ENCODE results near the gene SYTL3.
A peak's percentile ranks its signal among the peaks of the same experiment; 100 is the strongest.
"Not testable (repeated sequence)": the region's sequence is repeated elsewhere in the genome, so short reads cannot be mapped to it uniquely, and the experiment has no call there.

The SYTL3 gene

DNA sequence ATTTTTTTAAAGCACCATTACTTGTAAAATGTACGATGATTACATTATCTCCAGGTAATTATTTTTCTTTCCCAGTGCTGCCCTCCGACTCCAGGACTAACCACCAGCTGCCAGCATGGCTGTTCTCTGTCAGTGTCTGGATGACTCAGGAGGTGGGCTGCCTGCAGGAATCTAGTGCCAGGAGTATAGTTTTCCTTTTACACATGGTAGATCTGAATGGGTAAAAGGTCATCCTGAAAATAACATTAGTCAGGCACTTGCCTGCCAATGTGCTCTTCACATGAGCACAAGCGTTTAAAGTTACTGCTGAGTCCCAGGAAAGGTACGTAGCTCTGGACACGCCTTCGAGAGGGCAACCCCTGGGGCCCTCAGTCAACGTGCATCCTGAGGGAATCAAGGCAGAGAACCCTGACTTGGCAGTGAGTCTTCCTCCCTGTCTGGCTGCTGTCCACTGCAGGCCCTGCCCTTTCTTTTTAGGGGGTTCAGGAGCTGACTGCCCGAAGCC lies 7.7 kb upstream of the SYTL3 start:
- no peak for DNase-seq

DNA sequence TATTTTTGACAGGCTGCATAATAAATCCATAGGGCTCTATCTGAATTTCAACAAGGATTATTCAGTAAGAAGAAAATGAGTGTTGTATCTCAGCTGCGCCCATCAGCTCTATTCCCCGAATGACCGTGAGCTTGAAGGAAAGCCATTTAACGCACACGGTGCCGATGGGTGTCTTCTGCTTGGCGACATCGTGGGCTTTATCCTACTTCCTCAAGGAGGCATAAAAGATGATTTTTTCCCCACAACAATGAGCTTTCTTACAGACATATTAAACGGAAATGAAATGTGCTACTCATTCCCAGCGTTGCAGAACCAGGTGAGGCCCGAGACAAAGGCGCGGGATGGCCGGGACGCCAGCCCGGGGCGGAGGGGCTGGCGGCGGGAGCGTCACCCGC lies 6.0 kb upstream of the SYTL3 start:
- no peak for DNase-seq

DNA sequence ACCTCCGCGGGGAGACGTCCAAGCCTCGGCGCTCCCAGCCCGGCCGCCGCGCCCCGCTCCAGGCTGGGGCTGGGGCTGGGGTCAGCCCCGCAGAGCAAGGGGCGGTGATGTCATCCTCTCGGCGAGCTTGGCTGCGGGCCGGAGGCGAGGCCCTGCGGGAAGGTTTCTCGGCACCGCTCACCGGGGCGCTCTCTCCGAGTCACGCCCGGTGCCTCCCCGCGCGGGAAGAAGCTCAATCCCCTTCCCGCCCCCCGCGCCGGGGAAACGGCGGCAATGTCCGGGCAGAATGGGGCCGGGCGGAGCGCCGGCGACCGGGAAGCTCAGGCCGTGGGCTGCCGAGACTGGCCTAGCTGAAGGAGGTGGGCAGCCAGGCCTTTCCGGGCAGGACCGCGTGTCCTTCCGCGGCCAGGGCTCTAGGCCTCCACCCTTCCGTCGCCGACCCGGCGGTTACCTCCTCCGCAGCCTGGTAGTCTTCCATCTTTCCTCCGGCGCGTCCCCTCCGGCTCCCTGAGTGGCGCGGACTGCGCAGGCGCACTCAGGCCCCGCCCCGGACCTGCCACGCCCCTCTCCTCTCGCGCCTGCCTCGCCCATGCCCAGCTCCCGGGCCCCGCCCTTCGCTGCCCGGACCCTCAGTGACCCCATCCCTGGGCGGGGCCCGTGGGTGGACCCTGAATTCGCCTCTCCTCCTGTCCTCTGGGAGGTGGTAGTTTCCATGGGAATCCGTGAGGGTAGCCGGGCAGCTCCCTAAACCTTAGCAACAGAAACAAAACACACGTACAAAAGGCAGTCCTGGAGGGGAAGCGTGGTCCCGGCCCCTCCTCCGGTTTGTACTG lies 5.4 kb upstream of the SYTL3 start, which contains the start of gene DYNLT1:
TSS of gene DYNLT1 (minus strand) at position 513 of the 833 bp plus-strand sequence. CDS start at position 478, 35 bp downstream.
- peak; percentile 76 to 83 for DNase-seq

DNA sequence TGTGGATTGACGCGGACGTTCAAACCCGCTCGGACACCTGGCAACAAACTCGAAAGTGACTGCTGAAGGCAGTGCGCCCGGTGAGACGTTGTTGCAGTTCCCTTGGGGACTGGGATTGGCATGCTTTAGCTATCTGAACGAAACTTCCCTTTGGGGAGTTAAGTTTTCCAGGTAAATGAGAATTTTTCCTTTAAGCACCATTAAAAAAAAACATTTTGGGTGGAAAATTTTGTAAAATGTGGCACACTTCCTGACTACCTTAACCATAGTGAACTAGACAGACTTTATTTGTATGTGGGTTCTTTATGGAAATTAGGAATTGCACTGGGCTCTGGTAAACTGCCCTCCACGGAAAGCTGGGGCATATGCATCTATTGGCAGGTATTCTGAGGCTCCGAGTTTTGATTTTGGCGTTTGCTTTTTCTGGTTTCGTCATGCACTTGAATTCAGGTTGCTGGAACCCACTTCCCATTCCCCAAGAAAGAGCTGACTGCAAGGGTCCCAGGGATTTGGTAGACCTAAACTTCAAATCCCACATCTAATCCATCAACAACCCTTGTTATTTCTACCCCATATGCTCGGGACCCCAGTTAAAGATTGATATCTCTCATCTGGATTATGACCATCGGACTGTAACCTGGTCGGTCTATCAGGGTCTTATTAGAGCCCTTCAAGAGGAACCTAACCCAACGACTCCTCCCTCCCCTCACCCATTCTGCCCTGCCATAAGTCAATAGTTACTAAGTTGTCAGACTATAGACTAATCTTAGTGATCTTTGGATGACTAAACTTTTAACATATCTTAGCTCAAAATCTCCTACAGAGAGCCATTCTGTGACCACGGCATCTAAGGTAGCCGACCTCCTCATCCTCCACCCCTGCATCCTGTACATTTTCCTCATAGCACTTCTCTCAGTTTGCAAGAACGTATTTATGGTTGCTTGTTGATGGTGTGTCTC lies 4.5 kb upstream of the SYTL3 start:
- DNase-seq = no peak

DNA sequence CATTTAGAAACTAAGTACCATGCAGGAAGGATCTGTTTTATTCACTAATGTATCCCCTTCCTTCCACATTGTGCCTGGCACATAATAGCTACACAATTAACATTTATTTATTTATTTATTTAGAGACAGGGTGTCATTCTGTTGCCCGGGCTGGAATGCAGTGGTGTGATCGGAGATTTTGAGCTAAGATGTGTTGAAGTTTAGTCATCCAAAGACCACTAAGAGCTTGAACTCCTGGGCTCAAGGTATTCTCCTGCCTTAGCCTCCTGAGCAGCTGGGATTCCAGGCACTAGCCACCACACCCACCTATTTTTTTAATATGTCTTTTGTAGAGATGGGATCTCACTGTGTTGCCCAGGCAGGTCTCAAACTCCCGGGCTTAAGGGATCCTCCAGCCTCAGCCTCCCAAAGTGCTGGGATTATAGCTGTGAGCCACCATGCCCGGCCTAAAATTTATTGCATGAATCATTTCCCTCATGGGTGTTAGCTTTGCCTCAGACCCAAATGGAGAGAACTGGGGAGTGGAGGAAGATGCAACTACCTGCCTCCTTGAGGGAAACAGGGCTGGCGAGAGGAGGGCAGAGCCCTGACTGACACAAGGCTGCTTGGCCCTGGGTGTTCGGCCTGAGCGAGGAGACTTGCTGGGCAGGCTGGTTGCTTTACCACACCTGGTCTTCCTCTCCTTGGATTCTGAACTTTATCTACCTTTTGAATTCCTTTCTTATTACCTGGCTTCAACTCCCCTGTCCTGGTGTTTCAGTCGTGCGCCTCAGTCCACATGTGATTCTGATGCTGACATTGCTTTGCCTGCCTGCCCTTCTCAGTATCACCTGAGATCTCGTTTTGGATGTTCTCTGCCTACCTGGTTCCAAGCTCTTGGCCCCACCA lies 3.6 kb upstream of the SYTL3 start:
- DNase-seq = no peak

DNA sequence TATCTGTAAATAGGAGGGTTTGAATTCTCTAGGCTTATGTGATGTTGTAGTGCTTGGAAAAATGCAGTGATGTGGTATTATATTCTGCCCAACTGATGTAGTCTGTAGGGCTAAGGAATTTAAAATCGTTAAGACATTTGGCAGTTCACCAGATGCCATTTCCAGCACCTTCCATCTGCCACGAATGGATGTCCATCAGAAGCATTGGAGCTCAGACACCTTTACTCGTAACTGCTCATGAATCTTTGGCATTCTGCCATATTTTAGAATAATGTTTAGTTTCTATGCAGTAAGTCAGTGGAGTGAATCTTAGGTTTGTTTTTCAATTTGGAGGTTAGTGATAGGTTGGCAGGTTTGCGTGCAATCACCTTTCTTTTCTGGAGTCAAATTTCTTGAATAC lies 2.4 kb upstream of the SYTL3 start:
- DNase-seq = no peak

DNA sequence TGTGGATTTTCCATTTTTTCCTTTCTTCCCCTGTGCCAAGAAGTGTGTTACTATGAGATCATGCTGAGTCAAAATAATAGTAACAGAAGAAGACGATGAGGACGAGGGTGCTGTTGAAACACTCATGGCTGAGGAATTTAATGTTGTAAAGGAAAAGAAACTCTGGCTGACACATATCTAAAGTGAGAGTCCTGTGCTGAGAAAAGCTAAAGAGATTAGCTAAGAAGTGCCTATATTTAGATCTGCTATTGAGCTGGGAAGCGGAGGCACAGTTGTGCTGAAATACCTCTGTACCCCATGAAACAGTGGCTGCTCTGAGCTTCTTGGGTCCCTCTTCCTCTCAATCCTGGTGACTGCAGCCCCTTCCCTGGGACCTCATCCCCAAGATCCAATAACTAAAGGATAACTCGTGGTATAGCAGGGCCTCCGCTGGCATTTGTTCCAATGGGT lies 1.1 kb upstream of the SYTL3 start:
- no peak for DNase-seq

DNA sequence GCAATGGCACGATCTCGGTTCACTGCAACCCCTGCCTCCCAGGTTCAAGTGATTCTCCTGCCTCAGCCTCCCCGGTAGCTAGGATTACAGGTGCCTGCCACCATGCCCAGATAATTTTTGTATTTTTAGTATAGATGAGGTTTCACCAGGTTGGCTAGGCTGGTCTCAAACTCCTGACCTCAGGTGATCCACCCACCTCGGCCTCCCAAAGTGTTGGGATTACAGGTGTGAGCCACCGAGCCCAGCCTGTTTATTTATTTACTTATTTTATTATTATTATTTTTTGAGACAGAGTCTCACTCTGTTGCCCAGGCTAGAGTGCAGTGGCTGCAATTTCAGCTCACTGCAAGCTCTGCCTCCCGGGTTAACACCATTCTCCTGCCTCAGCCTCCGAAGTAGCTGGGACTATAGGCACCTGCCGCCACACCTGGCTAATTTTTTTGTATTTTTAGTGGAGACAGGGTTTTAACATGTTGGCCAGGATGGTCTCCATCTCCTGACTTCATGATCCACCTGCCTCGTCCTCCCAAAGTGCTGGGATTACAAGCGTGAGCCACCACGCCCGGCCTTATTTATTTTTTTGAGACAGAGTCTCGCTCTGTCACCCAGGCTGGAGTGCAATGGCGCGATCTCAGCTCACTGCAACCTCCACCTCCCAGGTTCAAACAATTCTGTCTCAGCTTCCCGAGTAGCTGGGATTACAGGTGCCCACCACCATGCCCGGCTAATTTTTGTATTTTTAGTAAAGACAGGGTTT lies 2.3 kb downstream of the SYTL3 start:
- DNase-seq = not testable (repeated sequence)

DNA sequence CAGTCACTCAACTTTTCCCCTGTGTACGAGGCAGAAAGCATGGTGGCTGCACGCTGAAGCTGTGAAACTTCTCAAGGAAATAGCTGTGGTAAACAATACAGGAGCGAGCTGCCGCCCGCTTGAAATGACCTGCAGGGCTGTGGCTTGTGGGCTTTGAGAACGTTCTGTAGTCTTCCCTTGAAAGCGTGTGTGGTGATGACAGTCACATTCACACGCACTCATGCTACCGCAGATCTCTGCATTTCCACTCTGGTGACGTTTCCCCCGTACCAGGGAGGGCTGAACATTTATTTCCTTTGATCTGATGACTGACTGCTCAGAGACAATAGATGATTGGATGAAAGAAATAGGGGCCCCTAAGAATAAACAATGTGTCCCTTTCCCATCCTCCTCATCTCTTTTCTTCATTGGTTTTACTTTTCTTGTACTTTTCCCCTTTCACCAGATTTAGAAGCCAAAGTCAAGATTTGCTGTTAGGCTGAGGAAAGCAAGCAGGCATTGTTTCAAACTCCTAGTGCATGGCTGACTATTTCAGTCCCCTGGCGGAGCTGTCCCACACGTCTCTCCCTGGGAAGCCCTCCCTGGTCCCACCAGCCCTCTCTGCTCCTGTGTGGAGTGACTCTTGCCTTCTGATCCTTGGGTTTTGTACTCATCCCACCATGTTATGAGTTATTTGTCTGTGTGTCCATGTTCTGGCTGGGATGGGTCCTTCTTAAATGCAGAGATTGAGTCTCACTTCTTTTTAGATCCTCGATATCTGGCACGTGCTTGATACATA lies 3.9 kb downstream of the SYTL3 start:
- no peak for DNase-seq

DNA sequence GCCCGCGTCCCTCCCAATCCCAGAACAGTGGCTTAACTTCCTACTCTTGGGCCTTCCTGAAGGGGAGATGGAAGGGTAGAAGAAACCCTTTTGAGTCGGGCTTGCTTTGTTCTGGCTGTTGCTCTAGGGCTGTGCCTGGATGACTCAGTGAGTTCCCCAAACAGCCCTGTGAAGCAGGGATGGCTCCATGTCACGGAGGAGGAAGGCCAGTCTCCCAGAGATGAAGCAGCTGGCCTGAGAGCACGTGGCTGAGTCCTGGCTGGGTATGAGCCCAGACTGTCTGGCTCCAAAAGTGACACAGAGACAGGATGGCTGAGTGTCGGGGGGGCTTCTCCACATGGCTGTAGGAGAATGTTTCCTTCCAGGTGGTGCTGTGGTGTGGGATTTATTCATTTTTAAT lies 4.6 kb downstream of the SYTL3 start:
- no peak for DNase-seq

DNA sequence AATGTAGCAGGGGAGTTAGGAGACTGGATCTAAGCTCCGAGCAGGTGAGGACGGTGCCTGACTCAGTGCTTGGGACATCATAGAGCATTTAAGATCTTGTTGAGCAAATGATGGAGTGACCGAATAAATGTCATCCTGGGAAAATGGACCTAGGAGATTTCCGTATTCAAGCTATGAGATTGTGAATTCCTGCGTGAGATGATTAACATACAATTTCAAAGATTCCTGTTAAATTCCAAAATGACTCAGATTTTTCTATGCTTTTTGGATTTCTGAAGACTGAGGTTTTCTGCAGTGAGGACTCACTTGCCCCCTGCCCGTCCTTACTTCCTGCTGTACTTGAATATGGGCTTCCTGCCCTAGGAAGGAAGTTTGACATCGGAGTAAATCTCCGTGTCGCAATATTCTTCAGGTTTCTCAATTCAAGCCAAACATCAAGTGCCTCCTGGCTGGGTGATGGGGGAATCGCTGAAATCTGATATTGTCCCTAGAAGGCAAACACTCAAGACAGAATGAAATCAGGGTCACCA lies 5.2 kb downstream of the SYTL3 start:
- DNase-seq = no peak

DNA sequence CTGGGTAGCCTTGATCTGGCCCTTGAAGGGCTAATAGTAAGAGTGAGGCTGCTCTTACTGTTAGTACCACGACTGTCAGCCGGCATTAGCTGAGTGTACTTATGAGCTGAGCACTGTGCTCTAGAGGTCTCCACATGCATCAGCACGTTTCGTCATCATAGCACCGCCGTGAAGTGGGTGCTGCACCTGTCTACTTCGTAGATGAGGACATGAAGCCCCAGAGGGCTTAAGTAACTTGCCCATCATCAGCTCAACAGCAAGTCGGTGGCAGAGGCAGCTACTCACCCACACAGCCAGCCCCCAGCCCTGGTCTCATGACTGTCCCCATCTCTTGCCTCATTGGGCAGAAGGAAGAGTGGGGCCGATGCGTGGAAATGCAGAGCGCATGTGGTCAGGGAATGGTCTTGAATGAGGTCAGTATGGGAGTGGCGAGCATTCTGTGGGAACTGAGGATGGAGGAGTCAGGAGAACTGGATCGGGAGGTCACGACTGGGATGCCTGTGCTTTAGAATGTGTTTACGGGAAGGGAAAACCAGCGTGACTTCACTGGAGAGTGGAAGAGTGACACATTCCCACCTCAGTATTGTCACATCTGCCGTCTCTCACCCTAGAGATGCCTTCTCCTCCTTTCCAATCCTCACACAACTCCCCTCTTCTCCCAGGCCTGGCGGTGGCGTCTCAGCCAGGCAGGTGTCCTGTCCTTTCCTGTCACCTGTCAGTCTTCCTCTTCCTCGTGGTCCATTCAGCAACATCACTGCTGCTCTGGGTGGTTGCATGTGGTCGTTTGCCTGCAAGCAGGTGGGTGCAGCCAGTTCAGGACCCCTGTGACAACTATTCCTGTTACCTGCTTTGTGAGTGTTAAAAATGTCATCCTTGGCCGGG lies 6.0 kb downstream of the SYTL3 start:
- no peak for DNase-seq

DNA sequence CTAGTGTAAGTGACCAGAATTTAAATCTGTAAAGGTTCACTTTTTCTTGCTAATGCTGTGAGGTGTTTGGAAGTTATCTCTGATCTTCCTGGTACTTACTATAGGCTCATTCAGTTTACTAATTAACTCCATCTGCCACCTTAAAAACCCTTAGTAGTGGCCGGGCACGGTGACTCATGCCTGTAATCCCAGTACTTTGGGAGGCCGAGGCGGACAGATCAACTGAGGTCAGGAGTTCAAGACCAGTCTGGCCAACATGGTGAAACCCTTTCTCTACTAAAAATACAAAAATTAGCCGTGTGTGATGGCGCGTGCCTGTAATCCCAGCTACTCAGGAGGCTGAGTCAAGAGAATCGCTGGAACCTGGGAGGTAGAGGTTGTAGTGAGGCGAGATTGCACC lies 7.1 kb downstream of the SYTL3 start:
- not testable (repeated sequence) for DNase-seq

DNA sequence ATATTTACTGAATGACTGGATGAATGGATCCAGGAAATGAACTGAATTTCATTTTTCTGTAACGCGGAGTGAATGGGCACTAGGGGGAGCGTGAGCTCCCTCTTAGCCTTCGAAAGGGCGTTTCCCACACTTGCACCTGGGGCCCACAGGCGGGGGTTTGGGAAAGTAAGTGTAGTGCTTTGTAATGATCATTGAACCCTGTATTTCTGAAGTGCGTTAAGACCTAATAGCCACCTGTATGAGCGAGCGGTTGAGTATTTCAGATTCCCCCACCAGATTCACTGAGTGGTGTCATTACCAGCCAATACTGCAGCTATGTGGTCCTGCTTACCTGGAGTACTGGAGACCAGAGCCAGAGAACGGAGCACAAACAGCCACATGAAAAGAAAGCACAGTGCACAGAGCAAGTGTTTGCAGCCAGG lies 10.5 kb downstream of the SYTL3 start:
- peak in 1 of 2 experiments; percentile 29 for DNase-seq

DNA sequence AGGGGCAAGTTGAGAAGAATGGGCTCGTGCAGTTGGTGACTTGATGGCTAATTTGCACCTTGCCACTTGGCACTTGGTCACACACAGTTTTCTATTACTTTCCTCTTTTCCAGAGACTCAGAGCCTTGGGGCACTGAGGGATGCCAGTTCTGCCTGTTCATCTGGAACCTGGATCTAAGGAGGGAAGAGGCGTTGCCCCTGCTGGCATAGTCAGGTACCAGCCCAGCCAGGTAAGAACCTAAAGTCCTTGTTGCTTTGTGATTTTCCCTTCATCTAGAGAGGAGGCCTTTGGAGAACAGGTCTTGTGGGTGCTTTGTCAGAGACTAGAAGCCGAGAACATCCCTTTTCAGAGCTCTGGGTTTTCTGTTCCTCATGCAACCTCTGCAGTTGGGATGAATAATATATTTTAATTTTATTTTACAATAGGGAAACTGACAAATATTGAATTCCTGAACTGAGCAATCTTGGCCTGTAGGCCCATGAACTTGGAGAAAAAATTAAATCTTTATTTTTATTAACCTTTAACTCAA lies 11.4 kb downstream of the SYTL3 start:
- DNase-seq = no peak

DNA sequence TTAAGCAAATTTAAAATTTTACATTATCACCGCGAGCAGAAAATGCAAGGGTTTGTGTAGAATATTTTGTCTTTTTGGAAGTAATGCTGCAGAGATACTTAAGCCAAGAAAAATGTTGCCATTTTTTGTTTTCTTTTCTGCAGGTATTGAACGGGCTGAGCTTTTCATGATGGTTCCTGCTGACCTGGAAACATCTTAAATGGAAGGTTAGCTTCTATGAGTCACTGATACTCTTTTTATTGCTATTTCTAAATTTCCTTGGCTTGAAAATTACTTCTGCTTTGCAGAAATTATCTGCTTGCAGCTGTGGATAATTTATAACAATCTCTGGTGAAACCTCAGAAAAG lies 12.7 kb downstream of the SYTL3 start:
- no peak for DNase-seq

DNA sequence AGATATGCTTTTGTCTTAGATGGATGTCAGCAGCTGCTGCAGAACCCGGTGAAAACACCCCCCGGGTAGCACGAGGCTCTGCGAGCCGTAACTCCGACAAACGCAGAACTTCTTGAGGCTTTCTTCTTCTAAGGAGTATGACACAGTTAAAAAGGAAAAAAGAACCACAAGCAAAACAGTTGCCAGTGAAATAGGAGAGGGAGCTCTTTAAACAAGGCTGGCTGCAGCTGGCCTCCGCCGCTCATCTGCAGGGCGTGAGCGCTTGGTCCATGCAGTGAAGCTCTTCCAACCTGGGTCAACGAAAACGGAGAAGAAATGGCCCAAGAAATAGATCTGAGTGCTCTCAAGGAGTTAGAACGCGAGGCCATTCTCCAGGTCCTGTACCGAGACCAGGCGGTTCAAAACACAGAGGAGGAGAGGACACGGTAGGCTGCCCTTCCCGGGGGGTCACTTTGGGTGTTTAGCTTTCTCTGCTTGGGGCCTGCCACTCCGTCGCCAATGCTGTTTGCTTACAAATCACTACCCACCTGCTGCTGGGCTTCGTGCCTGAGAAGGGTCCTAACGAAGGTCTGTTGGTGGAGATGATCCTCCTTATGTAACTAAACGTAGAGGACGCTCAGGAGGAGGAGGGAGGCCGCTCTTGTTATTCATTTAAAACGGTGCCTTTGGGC lies 13.2 kb downstream of the SYTL3 start:
- DNase-seq = peak; percentile 26 to 42

DNA sequence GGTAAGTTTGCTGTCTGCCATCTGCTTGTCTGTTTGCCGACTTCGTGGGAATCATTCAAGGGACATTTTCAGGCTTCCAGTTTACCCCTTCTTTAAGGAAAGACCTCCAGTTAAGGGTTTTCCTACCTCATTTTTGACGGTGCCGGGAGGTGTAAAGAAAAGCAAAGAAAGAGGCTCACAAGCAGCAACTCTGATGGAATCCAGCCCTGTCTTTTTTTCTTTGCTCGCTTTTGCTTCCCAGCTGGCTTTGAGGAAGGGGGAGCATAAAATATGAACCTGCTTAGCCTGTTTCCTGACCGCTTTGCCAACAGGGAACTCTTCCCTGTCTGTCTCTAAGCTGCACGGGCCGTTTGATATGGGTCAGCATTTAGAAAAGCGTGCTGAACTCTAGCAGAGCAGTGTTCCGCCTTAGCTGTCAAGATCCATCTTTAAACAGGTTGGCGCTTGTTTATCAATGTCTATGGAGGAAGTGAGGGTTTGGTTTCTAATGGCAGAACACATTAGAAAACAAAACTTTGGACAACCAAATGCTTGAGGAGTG lies 13.8 kb downstream of the SYTL3 start:
- DNase-seq = no peak

Data from NCI-H1930 (cell line).